ENCODE results near the gene HSD17B11.
"Not testable (repeated sequence)": the region's sequence is repeated elsewhere in the genome, so short reads cannot be mapped to it uniquely, and the experiment has no call there.

HSD17B11 gene

GRCh38 chr4:87387237-87387636 is 3.8 kb downstream of the HSD17B11 start:
- Histone ChIP-seq H3K18ac (ENCODE audit: low read length) (no peak overlapping the region), H4K91ac (ENCODE audit: low read depth, low read length, poor library complexity) (no peak overlapping the region), H3K27ac (replicated peaks; ENCODE audit: low read length) (no peak overlapping the region), H2BK15ac (ENCODE audit: low read length) (no peak overlapping the region), H3K4ac (ENCODE audit: low read length) (no peak overlapping the region), H2AFZ (ENCODE audit: low read length) (no peak overlapping the region), H3K4me2 (ENCODE audit: insufficient read depth, low read length, poor library complexity, severe bottlenecking) (no peak overlapping the region), H3K23ac (ENCODE audit: low read depth, low read length, poor library complexity) (no peak overlapping the region), H3K27me3 (ENCODE audit: control insufficient read depth in 3 of 3, insufficient read depth in 3 of 3, low read depth in 1 of 3, low read length in 3 of 3) (no peaks in the 10 kb centered on the region), H3K4me3 (ENCODE audit: low read length in 2 of 2) (no peak overlapping the region), H3K14ac (ENCODE audit: low read length) (no peak overlapping the region), H3K79me1 (ENCODE audit: low read depth, low read length) (no peaks in the 10 kb centered on the region), H3K36me3 (replicated peaks in 1 of 2; ENCODE audit: control insufficient read depth in 2 of 2, insufficient read depth in 2 of 2, low read length in 2 of 2) (peaks cover under 1 to 2% of the 10 kb centered on the region in 2 donors), H2BK12ac (ENCODE audit: low read length) (no peak overlapping the region), H2BK5ac (ENCODE audit: low read length) (no peak overlapping the region), H3K4me1 (ENCODE audit: control insufficient read depth in 2 of 2, insufficient read depth in 1 of 2, low read depth in 1 of 2, low read length in 2 of 2) (peaks cover 0 to 3% of the 10 kb centered on the region in 2 donors), H3K9me3 (replicated peaks in 1 of 2; ENCODE audit: control insufficient read depth in 2 of 2, insufficient read depth in 1 of 2, low read depth in 1 of 2, low read length in 2 of 2) (peaks cover 2 to 24% of the 10 kb centered on the region in 2 donors), H2BK120ac (ENCODE audit: low read depth, low read length) (no peak overlapping the region), H4K8ac (ENCODE audit: low read depth, low read length) (no peak overlapping the region), H2AK5ac (ENCODE audit: low read depth, low read length) (no peak overlapping the region), H3K9ac (ENCODE audit: low read depth, low read length, poor library complexity) (no peak overlapping the region)
- no peak for DNase-seq (ENCODE audit: low spot score)
- WGBS, 2 donors (ENCODE audit: extremely low coverage in 2 of 2, insufficient read length in 2 of 2, insufficient replicate concordance in 1 of 2): no CpG with 5 or more reads among the region's 3 CpGs

GRCh38 chr4:87384466-87385132 is 6.4 kb downstream of the HSD17B11 start:
- not testable (repeated sequence) for H3K4me1 ChIP-seq (ENCODE audit: control insufficient read depth in 2 of 2, insufficient read depth in 1 of 2, low read depth in 1 of 2, low read length in 2 of 2); H3K4ac ChIP-seq (ENCODE audit: low read length); H3K79me1 ChIP-seq (ENCODE audit: low read depth, low read length); H3K27me3 ChIP-seq (ENCODE audit: control insufficient read depth in 3 of 3, insufficient read depth in 3 of 3, low read depth in 1 of 3, low read length in 3 of 3); H2BK12ac ChIP-seq (ENCODE audit: low read length); H2BK5ac ChIP-seq (ENCODE audit: low read length); H2AK5ac ChIP-seq (ENCODE audit: low read depth, low read length); H3K14ac ChIP-seq (ENCODE audit: low read length); H3K4me2 ChIP-seq (ENCODE audit: insufficient read depth, low read length, poor library complexity, severe bottlenecking); H3K4me3 ChIP-seq (ENCODE audit: low read length in 2 of 2); H3K18ac ChIP-seq (ENCODE audit: low read length); H3K23ac ChIP-seq (ENCODE audit: low read depth, low read length, poor library complexity); H2BK15ac ChIP-seq (ENCODE audit: low read length); H2AFZ ChIP-seq (ENCODE audit: low read length); DNase-seq (ENCODE audit: low spot score); H3K9ac ChIP-seq (ENCODE audit: low read depth, low read length, poor library complexity); H4K91ac ChIP-seq (ENCODE audit: low read depth, low read length, poor library complexity); H2BK120ac ChIP-seq (ENCODE audit: low read depth, low read length); H4K8ac ChIP-seq (ENCODE audit: low read depth, low read length); H3K27ac ChIP-seq (replicated peaks; ENCODE audit: low read length)
- Histone ChIP-seq H3K36me3 (replicated peaks in 1 of 2; ENCODE audit: control insufficient read depth in 2 of 2, insufficient read depth in 2 of 2, low read length in 2 of 2) (peaks cover 2 to 15% of the 10 kb centered on the region in 2 donors), H3K9me3 (replicated peaks in 1 of 2; ENCODE audit: control insufficient read depth in 2 of 2, insufficient read depth in 1 of 2, low read depth in 1 of 2, low read length in 2 of 2) (peaks cover 2 to 24% of the 10 kb centered on the region in 2 donors)
- no CpG with 5 or more reads among the region's 9 CpGs for WGBS, 2 donors (ENCODE audit: extremely low coverage in 2 of 2, insufficient read length in 2 of 2, insufficient replicate concordance in 1 of 2)

GRCh38 chr4:87382931-87383330 is 8.1 kb downstream of the HSD17B11 start:
- Histone ChIP-seq H3K14ac (ENCODE audit: low read length) (no peak overlapping the region), H3K9me3 (replicated peaks in 1 of 2; ENCODE audit: control insufficient read depth in 2 of 2, insufficient read depth in 1 of 2, low read depth in 1 of 2, low read length in 2 of 2) (peaks cover 0 to 15% of the 10 kb centered on the region in 2 donors), H3K79me1 (ENCODE audit: low read depth, low read length) (no peaks in the 10 kb centered on the region), H3K23ac (ENCODE audit: low read depth, low read length, poor library complexity) (no peak overlapping the region), H2BK120ac (ENCODE audit: low read depth, low read length) (no peak overlapping the region), H3K9ac (ENCODE audit: low read depth, low read length, poor library complexity) (no peak overlapping the region), H3K36me3 (replicated peaks in 1 of 2; ENCODE audit: control insufficient read depth in 2 of 2, insufficient read depth in 2 of 2, low read length in 2 of 2) (peaks cover 0 to 18% of the 10 kb centered on the region in 2 donors), H2BK15ac (ENCODE audit: low read length) (no peak overlapping the region), H2AFZ (ENCODE audit: low read length) (no peak overlapping the region), H3K4me1 (ENCODE audit: control insufficient read depth in 2 of 2, insufficient read depth in 1 of 2, low read depth in 1 of 2, low read length in 2 of 2) (no peaks in the 10 kb centered on the region), H3K27me3 (ENCODE audit: control insufficient read depth in 3 of 3, insufficient read depth in 3 of 3, low read depth in 1 of 3, low read length in 3 of 3) (no peaks in the 10 kb centered on the region), H3K18ac (ENCODE audit: low read length) (no peak overlapping the region), H3K27ac (replicated peaks; ENCODE audit: low read length) (no peak overlapping the region), H4K91ac (ENCODE audit: low read depth, low read length, poor library complexity) (no peak overlapping the region), H3K4ac (ENCODE audit: low read length) (no peak overlapping the region), H4K8ac (ENCODE audit: low read depth, low read length) (no peak overlapping the region), H2AK5ac (ENCODE audit: low read depth, low read length) (no peak overlapping the region), H3K4me2 (ENCODE audit: insufficient read depth, low read length, poor library complexity, severe bottlenecking) (no peak overlapping the region), H3K4me3 (ENCODE audit: low read length in 2 of 2) (no peak overlapping the region), H2BK12ac (ENCODE audit: low read length) (no peak overlapping the region), H2BK5ac (ENCODE audit: low read length) (no peak overlapping the region)
- DNase-seq (ENCODE audit: low spot score): no peak
- no CpG with 5 or more reads among the region's 3 CpGs for WGBS, 2 donors (ENCODE audit: extremely low coverage in 2 of 2, insufficient read length in 2 of 2, insufficient replicate concordance in 1 of 2)

GRCh38 chr4:87382116-87382515 is 8.9 kb downstream of the HSD17B11 start:
- H2BK15ac ChIP-seq (ENCODE audit: low read length): no peak overlapping the region
- H3K4me1 ChIP-seq (ENCODE audit: control insufficient read depth in 2 of 2, insufficient read depth in 1 of 2, low read depth in 1 of 2, low read length in 2 of 2): no peaks in the 10 kb centered on the region
- H2BK12ac ChIP-seq (ENCODE audit: low read length): no peak overlapping the region
- H2BK120ac ChIP-seq (ENCODE audit: low read depth, low read length): no peak overlapping the region
- WGBS, 2 donors (ENCODE audit: extremely low coverage in 2 of 2, insufficient read length in 2 of 2, insufficient replicate concordance in 1 of 2): no CpG with 5 or more reads among the region's 2 CpGs
- H3K18ac ChIP-seq (ENCODE audit: low read length): no peak overlapping the region
- peaks cover 0 to 11% of the 10 kb centered on the region in 2 donors for H3K9me3 ChIP-seq (replicated peaks in 1 of 2; ENCODE audit: control insufficient read depth in 2 of 2, insufficient read depth in 1 of 2, low read depth in 1 of 2, low read length in 2 of 2)
- no peak overlapping the region for H3K4ac ChIP-seq (ENCODE audit: low read length)
- H2AK5ac ChIP-seq (ENCODE audit: low read depth, low read length): no peak overlapping the region
- no peak overlapping the region for H3K4me3 ChIP-seq (ENCODE audit: low read length in 2 of 2)
- no peak overlapping the region for H3K27ac ChIP-seq (replicated peaks; ENCODE audit: low read length)
- H2BK5ac ChIP-seq (ENCODE audit: low read length): no peak overlapping the region
- no peak overlapping the region for H3K4me2 ChIP-seq (ENCODE audit: insufficient read depth, low read length, poor library complexity, severe bottlenecking)
- H3K27me3 ChIP-seq (ENCODE audit: control insufficient read depth in 3 of 3, insufficient read depth in 3 of 3, low read depth in 1 of 3, low read length in 3 of 3): no peaks in the 10 kb centered on the region
- H3K23ac ChIP-seq (ENCODE audit: low read depth, low read length, poor library complexity): no peak overlapping the region
- no peak overlapping the region for H3K14ac ChIP-seq (ENCODE audit: low read length)
- H4K8ac ChIP-seq (ENCODE audit: low read depth, low read length): no peak overlapping the region
- H3K36me3 ChIP-seq (replicated peaks in 1 of 2; ENCODE audit: control insufficient read depth in 2 of 2, insufficient read depth in 2 of 2, low read length in 2 of 2): peaks cover 0 to 18% of the 10 kb centered on the region in 2 donors
- no peak overlapping the region for H3K9ac ChIP-seq (ENCODE audit: low read depth, low read length, poor library complexity)
- no peaks in the 10 kb centered on the region for H3K79me1 ChIP-seq (ENCODE audit: low read depth, low read length)
- no peak overlapping the region for H4K91ac ChIP-seq (ENCODE audit: low read depth, low read length, poor library complexity)
- DNase-seq (ENCODE audit: low spot score): no peak
- H2AFZ ChIP-seq (ENCODE audit: low read length): no peak overlapping the region

Measured in neuronal stem cell (in vitro differentiated cells).